HEK293 (cell line): ENCODE measurements around the gene RHOJ.

Source experiments
- CTCF ChIA-PET: fragments of 350-600 bp; formaldehyde crosslinking; extraction: SDS; loops from one replicate; lab custom pipeline; 2021; ENCODE audit warnings: antibody characterized with exemption; lab: Yijun Ruan, JAX
- POLR2A ChIA-PET: fragments of 300-600 bp; formaldehyde crosslinking; extraction: SDS; loops from one replicate; lab custom pipeline; 2020; ENCODE audit warnings: antibody characterized with exemption, inconsistent platforms; lab: Yijun Ruan, JAX
- H3K27ac ChIP-seq: fragments of 200-500 bp; sonication (Bioruptor generic); 2 replicates; pipeline ENCODE4 v1.5.1; 2014; ENCODE audit warnings: low read depth, low read length, control low read depth, inconsistent platforms; ENCODE audit errors: extremely low read depth
- H3K36me3 ChIP-seq, 2 experiments: fragments of 200-500 bp in 1 of 2; sonication (Bioruptor generic) in 1 of 2; 1 replicate in 1 of 2; 2 replicates in 1 of 2; pipeline ENCODE4 v1.5.1; 2014 to 2017; ENCODE audit warnings: inconsistent platforms in 2 of 2, low read length in 2 of 2; ENCODE audit not compliant: control insufficient read depth in 2 of 2, insufficient read depth in 1 of 2
- H3K4me1 ChIP-seq: fragments of 200-500 bp; sonication (Bioruptor generic); 2 replicates; pipeline ENCODE4 v1.5.1; 2014; ENCODE audit warnings: mild to moderate bottlenecking, low read length, inconsistent platforms; ENCODE audit not compliant: control insufficient read depth, insufficient read depth
- H3K4me3 ChIP-seq: 2 replicates; pipeline ENCODE4 v1.5.1; 2011; ENCODE audit warnings: low read depth, mild to moderate bottlenecking, control low read depth, low read length, moderate library complexity
- H3K9me3 ChIP-seq: fragments of 200-500 bp; sonication (Bioruptor generic); 2 replicates; pipeline ENCODE4 v1.5.1; 2014; ENCODE audit warnings: low read depth, low read length, inconsistent platforms; ENCODE audit not compliant: control insufficient read depth, insufficient read depth
- BCL11A ChIP-seq: fragments of 450-650 bp; formaldehyde crosslinking; IDR thresholded peaks from 2 replicates; pipeline ENCODE4 v1.5.1; 2016; ENCODE audit warnings: low read depth, missing biosample characterization, missing genetic modification characterization
- HOXD13 ChIP-seq: sonication (generic); formaldehyde crosslinking; IDR thresholded peaks from 2 replicates; pipeline ENCODE4 v1.8.0; 2022; ENCODE audit warnings: missing genetic modification reagents, borderline replicate concordance
- OVOL3 ChIP-seq: fragments of 450-650 bp; formaldehyde crosslinking; IDR thresholded peaks from 2 replicates; pipeline ENCODE4 v1.5.1; 2016; ENCODE audit warnings: missing biosample characterization, missing genetic modification characterization
- ZBTB6 ChIP-seq: fragments of 450-650 bp; formaldehyde crosslinking; IDR thresholded peaks from 2 replicates; pipeline ENCODE4 v1.5.1; 2017; ENCODE audit warnings: missing biosample characterization, missing genetic modification characterization
- ZNF148 ChIP-seq: fragments of 450-650 bp; formaldehyde crosslinking; IDR thresholded peaks from 2 replicates; pipeline ENCODE4 v1.5.0; 2017; ENCODE audit warnings: missing biosample characterization, missing genetic modification characterization, borderline replicate concordance
- ZNF18 ChIP-seq: fragments of 450-650 bp; formaldehyde crosslinking; IDR thresholded peaks from 2 replicates; pipeline ENCODE4 v1.5.1; 2016; ENCODE audit warnings: missing biosample characterization, missing genetic modification characterization
- ZNF223 ChIP-seq: fragments of 450-650 bp; formaldehyde crosslinking; IDR thresholded peaks from 2 replicates; pipeline ENCODE4 v1.5.1; 2016; ENCODE audit warnings: missing biosample characterization, missing genetic modification characterization
- ZNF239 ChIP-seq: fragments of 450-650 bp; formaldehyde crosslinking; IDR thresholded peaks from 2 replicates; pipeline ENCODE4 v1.5.1; 2016; ENCODE audit warnings: missing biosample characterization, missing genetic modification characterization
- ZNF24 ChIP-seq: fragments of 450-650 bp; formaldehyde crosslinking; IDR thresholded peaks from 2 replicates; pipeline ENCODE4 v1.5.1; 2016; ENCODE audit warnings: missing biosample characterization, missing genetic modification characterization
- ZNF26 ChIP-seq: fragments of 450-650 bp; formaldehyde crosslinking; IDR thresholded peaks from 2 replicates; pipeline ENCODE4 v1.5.1; 2016; ENCODE audit warnings: missing biosample characterization, missing genetic modification characterization
- ZNF266 ChIP-seq: fragments of 450-650 bp; formaldehyde crosslinking; IDR thresholded peaks from 2 replicates; pipeline ENCODE4 v1.5.1; 2016; ENCODE audit warnings: missing biosample characterization, missing genetic modification characterization, low read depth
- ZNF302 ChIP-seq: fragments of 450-650 bp; formaldehyde crosslinking; IDR thresholded peaks from 2 replicates; pipeline ENCODE4 v1.5.1; 2016; ENCODE audit warnings: missing biosample characterization, missing genetic modification characterization, low read depth
- ZNF404 ChIP-seq: fragments of 450-650 bp; formaldehyde crosslinking; IDR thresholded peaks from 2 replicates; pipeline ENCODE4 v1.5.1; 2017; ENCODE audit warnings: missing biosample characterization, missing genetic modification characterization
- ZNF555 ChIP-seq: fragments of 450-650 bp; formaldehyde crosslinking; conservative IDR thresholded peaks from 2 replicates; pipeline ENCODE4 v1.5.1; 2017; ENCODE audit warnings: missing biosample characterization, mild to moderate bottlenecking, missing genetic modification characterization, inconsistent platforms
- ZNF571 ChIP-seq: fragments of 450-650 bp; formaldehyde crosslinking; IDR thresholded peaks from 2 replicates; pipeline ENCODE4 v1.5.0; 2017; ENCODE audit warnings: missing biosample characterization, missing genetic modification characterization
- ZNF654 ChIP-seq: fragments of 450-650 bp; formaldehyde crosslinking; IDR thresholded peaks from 2 replicates; pipeline ENCODE4 v1.5.1; 2016; ENCODE audit warnings: low read depth, missing biosample characterization, missing genetic modification characterization
- ZSCAN4 ChIP-seq: fragments of 450-650 bp; formaldehyde crosslinking; IDR thresholded peaks from 2 replicates; pipeline ENCODE4 v1.5.1; 2017; ENCODE audit warnings: missing biosample characterization, missing genetic modification characterization

RHOJ gene

GRCh38 chr14:63257299-63257698, 53.1 kb downstream of the RHOJ start:
- ChIA-PET POLR2A (interaction anchor here (0.7 kb wide), 1 partner anchor 1099 kb away, joined by 5 read pairs; no protein-coding TSS in a partner anchor), CTCF (interaction anchor here (0.6 kb wide), 1 partner anchor 1695 kb away, joined by 3 read pairs; no protein-coding TSS in a partner anchor)
- no peak for TF ChIP-seq ZNF555 (tag by site-specific recombination)
- no peak for TF ChIP-seq ZNF148 (tag by site-specific recombination)
- no peak for TF ChIP-seq ZNF302
- TF ChIP-seq ZNF266 = no peak
- no peak for TF ChIP-seq OVOL3
- Histone ChIP-seq H3K4me3 (no peak overlapping the region), H3K36me3 (no peaks in the 10 kb centered on the region), H3K4me1 (no peaks in the 10 kb centered on the region), H3K9me3 (no peaks in the 10 kb centered on the region), H3K27ac (no peak overlapping the region)

DNA sequence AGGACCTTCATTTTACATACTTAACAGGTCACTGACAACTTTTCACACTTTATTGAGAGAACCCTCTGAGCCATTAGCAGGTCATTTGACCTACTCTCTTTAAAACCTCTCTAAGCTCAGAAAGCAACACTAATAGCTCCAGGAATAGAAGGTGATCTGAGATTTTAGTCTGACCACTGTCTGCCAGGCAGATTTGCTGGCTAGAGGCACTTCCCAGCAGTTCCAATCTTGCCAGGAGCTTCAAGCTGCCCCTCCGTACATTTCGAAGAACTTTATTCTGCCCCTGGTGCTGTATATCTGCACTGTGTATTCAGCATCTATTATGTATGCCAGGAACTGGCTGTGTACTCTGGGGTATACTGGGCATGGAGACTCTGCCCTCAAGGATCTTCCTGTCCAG, 58.2 kb downstream of the RHOJ start:
- H3K9me3 ChIP-seq = no peaks in the 10 kb centered on the region
- ChIA-PET POLR2A (no interaction called here), CTCF (interaction anchor here (1.2 kb wide), 1 partner anchor 15 kb away, joined by 4 read pairs; no protein-coding TSS in a partner anchor)
- TF ChIP-seq ZNF223 (tag by site-specific recombination) = no peak
- H3K4me3 ChIP-seq = no peak overlapping the region
- no peak overlapping the region for H3K27ac ChIP-seq
- no peaks in the 10 kb centered on the region for H3K4me1 ChIP-seq
- no peaks in the 10 kb centered on the region for H3K36me3 ChIP-seq

DNA sequence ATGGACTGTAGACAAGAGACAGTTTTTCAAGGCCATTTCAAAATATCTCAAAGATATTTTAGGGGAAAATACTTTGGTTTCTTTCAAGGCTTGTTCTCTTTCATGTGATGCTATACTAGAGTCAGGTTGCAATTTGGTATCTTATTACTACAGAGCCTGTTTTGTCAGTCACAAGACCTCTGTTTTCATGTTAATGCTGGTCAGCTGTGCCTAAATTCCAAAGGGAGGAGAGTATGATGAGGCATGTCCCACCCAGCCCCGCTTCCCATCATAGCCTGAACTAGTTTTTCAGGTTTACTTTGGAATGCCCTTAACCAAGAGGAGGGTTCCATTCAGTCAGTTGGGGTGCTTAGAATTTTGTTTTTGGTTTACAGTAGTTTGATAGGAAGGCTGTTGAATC, 61.9 kb downstream of the RHOJ start:
- TF ChIP-seq ZNF18 (tag by site-specific recombination) (no peak), HOXD13 (CRISPR knock-in tag) (no peak), ZNF26 (tag by site-specific recombination) (no peak), ZSCAN4 (tag by site-specific recombination) (no peak), ZBTB6 (tag by site-specific recombination) (no peak), ZNF239 (tag by site-specific recombination) (no peak), ZNF404 (tag by site-specific recombination) (no peak), ZNF654 (tag by site-specific recombination) (no peak), BCL11A (no peak), ZNF571 (tag by site-specific recombination) (no peak), ZNF24 (tag by site-specific recombination) (no peak)
- Histone ChIP-seq H3K9me3 (no peaks in the 10 kb centered on the region), H3K27ac (no peak overlapping the region), H3K4me3 (no peak overlapping the region), H3K36me3 (no peaks in the 10 kb centered on the region), H3K4me1 (no peaks in the 10 kb centered on the region)
- ChIA-PET CTCF (interaction anchor here (1.6 kb wide), 1 partner anchor 11 kb away, joined by 6 read pairs; no protein-coding TSS in a partner anchor), POLR2A (no interaction called here)
